Gastrocnemius medialis (tissue), 4 donors: ENCODE measurements around the gene OR8B8.

ENCODE experiments used
- CTCF ChIP-seq, 5 experiments: fragments of 450-650 bp in 3 of 5; fragments of 200-600 bp in 2 of 5; sonication (generic) in 2 of 5; IDR thresholded peaks in 4 of 5; conservative IDR thresholded peaks in 1 of 5; 1 replicate in 4 of 5; 2 replicates in 1 of 5; pipeline ENCODE4 v1.5.1; 2016 to 2019; ENCODE audit warnings: antibody characterized with exemption in 5 of 5, mild to moderate bottlenecking in 3 of 5, moderate library complexity in 3 of 5
- POLR2A ChIP-seq, 2 donors: fragments of 450-650 bp; IDR thresholded peaks; one replicate each; pipeline ENCODE4 v1.6.1; 2017; ENCODE audit warnings: antibody characterized with exemption in 2 of 2, mild to moderate bottlenecking in 2 of 2, moderate library complexity in 2 of 2

- TF ChIP-seq POLR2A (IDR thresholded peaks at IDR 0.05) (no peak), CTCF (IDR thresholded peaks at IDR 0.05 in 4 of 5, conservative IDR thresholded peaks at IDR 0.05 in 1 of 5) (no peak)
Measured at GRCh38 chr11:124475265-124475664, 29.8 kb upstream of the OR8B8 start.
